ENCODE data around the gene GABRA1. TPM values are rescaled to one million over a fixed set of nuclear protein-coding genes. Genes with fewer than 3 reads are reported as not detected.

GABRA1 gene
- total RNA-seq, 1 donor from 2014 or later: not detected

GRCh38 chr5:161944974-161945373, 97.1 kb downstream of the GABRA1 start:
- Mint-ChIP-seq H3K27ac (ENCODE audit: unreplicated experiment) (no peak overlapping the region), H3K4me1 (ENCODE audit: unreplicated experiment) (no peaks in the 10 kb centered on the region), H3K36me3 (ENCODE audit: unreplicated experiment) (no peaks in the 10 kb centered on the region), H3K27me3 (ENCODE audit: unreplicated experiment) (no peaks in the 10 kb centered on the region), H3K9me3 (ENCODE audit: unreplicated experiment) (peaks cover 4% of the 10 kb centered on the region), H3K4me3 (ENCODE audit: unreplicated experiment) (no peak overlapping the region)
- DNase-seq (ENCODE audit: extremely low spot score, unreplicated experiment): no peak
- TF ChIP-seq CTCF (IDR thresholded peaks at IDR 0.05): no peak

DNA sequence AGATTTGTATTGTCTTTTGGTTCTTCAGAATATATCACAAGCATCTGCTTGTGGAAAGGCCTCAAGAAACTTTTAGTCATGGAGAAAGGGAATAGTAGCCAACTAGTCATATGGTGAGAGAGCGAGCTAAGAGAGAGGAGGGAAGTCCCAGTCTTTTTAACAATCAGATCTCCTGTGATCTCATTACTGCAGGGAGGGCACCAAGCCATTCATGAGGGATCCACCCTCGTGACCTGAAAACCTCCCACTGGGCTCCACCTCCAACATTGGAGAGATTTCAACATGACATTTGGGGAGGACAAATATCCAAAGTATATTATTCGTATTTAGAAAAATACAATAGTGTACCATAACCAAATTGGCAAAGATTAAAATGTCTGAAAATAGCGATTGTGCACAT, 99.0 kb downstream of the GABRA1 start:
- TF ChIP-seq CTCF (IDR thresholded peaks at IDR 0.05): no peak
- Mint-ChIP-seq H3K9me3 (ENCODE audit: unreplicated experiment) (no peaks in the 10 kb centered on the region), H3K27ac (ENCODE audit: unreplicated experiment) (no peak overlapping the region), H3K4me3 (ENCODE audit: unreplicated experiment) (no peak overlapping the region), H3K27me3 (ENCODE audit: unreplicated experiment) (no peaks in the 10 kb centered on the region), H3K4me1 (ENCODE audit: unreplicated experiment) (no peaks in the 10 kb centered on the region), H3K36me3 (ENCODE audit: unreplicated experiment) (no peaks in the 10 kb centered on the region)
- no peak for DNase-seq (ENCODE audit: extremely low spot score, unreplicated experiment)

Other genes starting within 250 kb of the GABRA1 start
- not detected in 2 replicates for gene GABRA6, start 162.4 kb upstream of the GABRA1 start, total RNA-seq
- gene GABRG2, start 219.7 kb downstream of the GABRA1 start, total RNA-seq: not detected in 2 replicates